NCI-H526 treated with DMSO at 0.1 percent for 48 hours (cell line): ENCODE data around the gene ZNRF2.

Source experiments
- DNase-seq: peaks from one replicate; lab custom pipeline; 2025; lab: John Stamatoyannopoulos, UW

Gene ZNRF2

GRCh38 chr7:30284298-30285066 is at the start of gene ZNRF2:
Gene ZNRF2 (plus strand): TSS chr7:30284597. CDS start chr7:30285358, 761 bp downstream.
- peak; percentile 98 for DNase-seq

GRCh38 chr7:30237271-30237695 is 47.1 kb upstream of the ZNRF2 start:
- no peak for DNase-seq

GRCh38 chr7:30238721-30239441 is 45.5 kb upstream of the ZNRF2 start:
- peak; percentile 96 for DNase-seq

GRCh38 chr7:30240106-30240800 is 44.1 kb upstream of the ZNRF2 start:
- no peak for DNase-seq

GRCh38 chr7:30241767-30242166 is 42.6 kb upstream of the ZNRF2 start:
- DNase-seq: no peak

- no peak for DNase-seq
Measured at GRCh38 chr7:30244340-30244739, 40.1 kb upstream of the ZNRF2 start.

- no peak for DNase-seq
Measured at GRCh38 chr7:30245913-30246312, 38.5 kb upstream of the ZNRF2 start.

GRCh38 chr7:30246392-30246791 is 38.0 kb upstream of the ZNRF2 start:
- DNase-seq: no peak

GRCh38 chr7:30247541-30248401 is 36.6 kb upstream of the ZNRF2 start:
- peak; percentile 85 for DNase-seq

- no peak for DNase-seq
Measured at GRCh38 chr7:30249316-30249715, 35.1 kb upstream of the ZNRF2 start.

- DNase-seq: no peak
Measured at GRCh38 chr7:30249986-30250774, 34.2 kb upstream of the ZNRF2 start.

- no peak for DNase-seq
Measured at GRCh38 chr7:30251708-30252329, 32.6 kb upstream of the ZNRF2 start.

GRCh38 chr7:30252885-30253795 is 31.3 kb upstream of the ZNRF2 start:
- no peak for DNase-seq

GRCh38 chr7:30253796-30254165 is 30.6 kb upstream of the ZNRF2 start:
- no peak for DNase-seq

- DNase-seq: no peak
Measured at GRCh38 chr7:30254248-30254647, 30.1 kb upstream of the ZNRF2 start.

- no peak for DNase-seq
Measured at GRCh38 chr7:30254717-30255063, 29.7 kb upstream of the ZNRF2 start.

GRCh38 chr7:30255064-30255769 is 29.2 kb upstream of the ZNRF2 start:
- DNase-seq: peak; percentile 9

- DNase-seq: no peak
Measured at GRCh38 chr7:30256349-30256858, 28.0 kb upstream of the ZNRF2 start.
